Measurements from ENCODE around the gene VWA5B2.

VWA5B2 gene

GRCh38 chr3:184229394-184230080, at the start of gene VWA5B2:
Gene VWA5B2 (plus strand): TSS chr3:184229585. CDS start chr3:184230529, 944 bp downstream.
- DNase-seq (ENCODE audit: low read depth): peak; percentile 8
- TF ChIP-seq CTCF (conservative IDR thresholded peaks at IDR 0.05; ENCODE audit: low read length): no peak; the same call in 1 of the 2 replicates
- H3K4me3 ChIP-seq (ENCODE audit: low read length): peak within 1 kb of the TSS; percentile 34; the same call in 1 of the 2 replicates

DNA sequence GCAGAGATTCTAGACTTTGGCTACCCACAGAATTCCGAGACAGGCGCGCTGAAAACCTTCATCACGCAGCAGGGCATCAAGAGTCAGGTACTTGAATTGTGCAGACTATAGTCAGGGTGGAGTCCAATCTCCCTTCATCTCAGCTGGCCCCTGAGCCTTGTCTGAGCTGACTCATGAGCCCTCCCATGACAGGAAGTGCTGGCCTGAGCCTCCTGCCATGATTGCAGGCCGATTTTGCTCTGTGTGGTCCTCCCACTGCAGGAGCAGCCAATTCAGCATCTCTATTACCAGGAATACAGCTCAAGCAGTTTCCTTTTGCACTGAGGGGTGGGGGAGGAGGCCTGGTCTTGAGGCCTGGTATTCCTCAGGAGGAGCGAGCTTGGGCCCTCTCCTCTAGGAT, 49.2 kb upstream of the VWA5B2 start:
- no peak for TF ChIP-seq CTCF (conservative IDR thresholded peaks at IDR 0.05; ENCODE audit: low read length)
- DNase-seq (ENCODE audit: low read depth): peak; percentile 22
- no peak overlapping the region for H3K4me3 ChIP-seq (ENCODE audit: low read length)

DNA sequence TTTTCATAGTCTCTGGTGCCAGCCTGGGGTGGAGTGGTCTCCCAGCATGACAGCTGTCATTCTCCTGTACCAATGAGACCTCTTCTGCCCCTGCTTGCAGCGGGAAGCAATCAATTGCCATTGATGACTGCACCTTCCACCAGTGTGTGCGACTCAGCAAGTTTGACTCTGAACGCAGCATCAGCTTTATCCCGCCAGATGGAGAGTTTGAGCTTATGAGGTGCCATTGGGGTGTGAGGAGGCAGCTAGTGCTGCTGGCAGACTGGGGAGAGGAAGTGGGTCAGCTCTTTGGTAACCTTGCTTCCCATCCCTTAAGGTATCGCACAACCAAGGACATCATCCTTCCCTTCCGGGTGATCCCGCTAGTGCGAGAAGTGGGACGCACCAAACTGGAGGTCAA, 47.8 kb upstream of the VWA5B2 start:
- TF ChIP-seq CTCF (conservative IDR thresholded peaks at IDR 0.05; ENCODE audit: low read length): no peak
- H3K4me3 ChIP-seq (ENCODE audit: low read length): no peak overlapping the region
- DNase-seq (ENCODE audit: low read depth): no peak

GRCh38 chr3:184183679-184184078, 45.7 kb upstream of the VWA5B2 start:
- no peak for DNase-seq (ENCODE audit: low read depth)
- H3K4me3 ChIP-seq (ENCODE audit: low read length): no peak overlapping the region
- TF ChIP-seq CTCF (conservative IDR thresholded peaks at IDR 0.05; ENCODE audit: low read length): no peak

- DNase-seq (ENCODE audit: low read depth): no peak
- TF ChIP-seq CTCF (conservative IDR thresholded peaks at IDR 0.05; ENCODE audit: low read length): no peak
- no peak overlapping the region for H3K4me3 ChIP-seq (ENCODE audit: low read length)
Observed at GRCh38 chr3:184184546-184185230, 44.7 kb upstream of the VWA5B2 start.

DNA sequence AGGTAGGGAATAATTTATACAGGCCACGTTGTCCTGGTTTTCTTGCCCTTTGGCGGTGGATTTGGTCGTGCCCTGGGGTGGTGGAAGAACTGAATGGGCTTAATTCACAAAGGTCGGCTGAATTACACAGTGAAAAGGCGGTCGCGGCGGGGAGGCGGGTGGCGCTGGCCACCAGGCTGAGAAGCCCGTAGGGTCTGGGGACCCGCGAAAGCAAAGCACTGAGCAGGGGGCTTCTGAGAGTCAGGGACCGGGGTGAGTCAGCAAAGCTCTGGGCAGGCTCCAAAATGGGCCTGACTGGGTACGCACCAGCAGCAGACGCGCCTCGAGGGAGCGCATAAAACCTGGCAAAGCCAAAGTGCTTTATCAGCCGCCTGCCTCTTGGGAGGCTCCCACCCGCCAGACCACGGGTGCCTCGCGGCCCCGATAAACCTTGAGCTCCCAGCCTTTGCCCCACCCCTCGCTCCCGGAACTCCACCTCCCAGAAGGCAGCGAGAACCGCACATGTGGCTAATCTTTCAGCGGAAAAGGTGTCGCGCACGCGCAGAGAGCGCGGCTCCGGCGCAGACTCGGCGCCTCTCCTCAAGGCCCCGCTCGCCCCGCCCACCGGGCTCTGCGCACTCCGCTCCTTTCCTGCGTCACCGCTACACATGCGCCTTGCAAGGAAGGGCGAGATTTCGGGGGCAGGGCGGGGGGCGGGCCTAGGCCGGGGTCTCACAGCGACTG, 43.8 kb upstream of the VWA5B2 start:
- H3K4me3 ChIP-seq (ENCODE audit: low read length): peak overlapping the region; percentile 99
- TF ChIP-seq CTCF (conservative IDR thresholded peaks at IDR 0.05; ENCODE audit: low read length): no peak
- DNase-seq (ENCODE audit: low read depth): peak; percentile 98
